NCI-H1105 (cell line): ENCODE measurements around the gene RETREG1.
"Not testable (repeated sequence)": the region's sequence is repeated elsewhere in the genome, so short reads cannot be mapped to it uniquely, and the experiment has no call there.

Experiments
- DNase-seq: peaks from one replicate; lab custom pipeline; 2025; lab: John Stamatoyannopoulos, UW

RETREG1 gene

DNA sequence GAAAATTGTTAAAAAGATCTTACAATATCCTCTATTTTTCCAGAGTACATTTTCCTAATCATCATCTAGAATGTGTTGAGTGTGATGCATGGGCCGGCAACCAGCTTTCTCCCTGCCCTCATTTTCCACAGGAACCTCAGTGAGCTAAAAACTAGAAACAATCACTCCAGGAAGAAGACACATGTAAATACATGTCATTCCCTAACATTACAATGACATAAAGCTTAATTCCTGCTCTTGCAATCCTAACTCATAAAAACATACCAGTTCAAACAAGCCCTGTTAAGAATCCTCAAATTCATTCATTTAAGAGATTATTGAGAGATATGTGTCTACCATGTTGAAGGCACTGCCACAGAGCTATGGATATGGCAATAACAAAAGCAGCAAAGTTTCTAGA, 132.7 kb downstream of the RETREG1 start:
- no peak for DNase-seq

DNA sequence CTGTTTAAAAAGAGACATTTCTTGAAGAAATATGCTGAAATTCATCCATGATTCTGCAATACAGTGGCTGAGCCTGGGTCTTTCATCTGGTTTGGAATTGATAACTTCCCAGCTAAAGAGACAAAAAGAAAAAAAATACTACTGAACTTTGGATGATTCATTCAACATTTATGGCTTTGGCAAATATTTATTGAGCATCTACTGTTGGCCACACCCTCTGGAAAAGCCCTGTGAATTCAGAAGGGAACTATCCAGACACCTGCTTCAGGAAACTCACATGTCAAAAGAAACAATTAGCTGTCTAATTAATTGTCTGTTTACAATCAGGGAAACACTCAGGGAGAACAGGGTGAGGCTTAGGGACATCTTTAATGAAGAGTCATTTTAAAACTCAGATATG, 133.4 kb downstream of the RETREG1 start:
- DNase-seq = no peak

GRCh38 chr5:16482891-16483290, 133.9 kb downstream of the RETREG1 start:
- DNase-seq = no peak

DNA sequence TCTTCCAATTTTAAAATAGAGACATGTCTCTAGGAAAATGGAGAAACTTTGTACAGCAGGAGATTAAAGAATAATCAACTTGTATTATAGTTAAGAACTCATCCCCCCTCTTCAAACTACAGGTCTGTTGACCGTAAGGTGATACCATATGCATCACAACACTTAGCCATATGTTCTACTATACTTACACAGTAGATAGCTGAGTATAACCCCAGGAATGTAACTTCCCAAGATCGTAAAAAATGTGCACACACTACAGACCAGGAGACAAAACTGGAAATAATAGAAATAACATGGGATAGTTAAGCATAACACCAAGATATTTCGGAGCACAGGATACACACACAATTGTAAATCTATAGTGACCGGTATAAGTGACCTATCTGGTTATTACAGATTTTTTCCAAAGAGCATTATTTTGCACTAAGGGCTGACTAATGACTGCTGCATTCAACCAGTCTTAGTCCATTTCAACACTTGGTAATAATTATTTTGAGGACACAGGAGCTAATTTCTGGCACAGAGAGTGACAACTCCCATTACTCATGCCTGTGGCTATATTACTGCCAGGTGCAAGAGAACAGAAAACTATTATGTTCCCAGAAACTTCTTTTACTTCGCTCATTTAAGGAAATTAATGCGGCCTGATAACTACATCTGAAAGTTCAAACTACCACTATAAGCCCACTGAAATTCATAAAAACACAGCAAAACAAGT, 135.8 kb downstream of the RETREG1 start:
- DNase-seq = no peak

DNA sequence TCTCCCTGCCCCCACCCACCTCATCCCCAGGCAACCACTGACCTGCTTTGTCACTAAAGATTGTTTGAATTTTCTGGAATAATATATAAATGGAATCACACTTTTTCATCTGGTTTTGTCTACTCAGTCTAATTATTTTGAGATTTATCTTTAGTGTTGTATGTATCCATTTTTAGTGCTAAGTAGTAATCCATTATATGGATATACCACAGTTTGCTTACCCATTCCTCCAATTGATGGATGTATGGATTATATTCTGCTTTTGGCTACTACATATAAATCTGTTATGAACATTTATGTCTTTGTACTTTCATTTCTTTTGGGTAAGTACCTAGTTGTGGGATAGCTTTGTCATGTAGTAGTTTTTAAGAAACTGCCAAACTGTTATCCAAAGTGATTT, 136.7 kb downstream of the RETREG1 start:
- no peak for DNase-seq

GRCh38 chr5:16477541-16477940, 139.3 kb downstream of the RETREG1 start:
- no peak for DNase-seq

DNA sequence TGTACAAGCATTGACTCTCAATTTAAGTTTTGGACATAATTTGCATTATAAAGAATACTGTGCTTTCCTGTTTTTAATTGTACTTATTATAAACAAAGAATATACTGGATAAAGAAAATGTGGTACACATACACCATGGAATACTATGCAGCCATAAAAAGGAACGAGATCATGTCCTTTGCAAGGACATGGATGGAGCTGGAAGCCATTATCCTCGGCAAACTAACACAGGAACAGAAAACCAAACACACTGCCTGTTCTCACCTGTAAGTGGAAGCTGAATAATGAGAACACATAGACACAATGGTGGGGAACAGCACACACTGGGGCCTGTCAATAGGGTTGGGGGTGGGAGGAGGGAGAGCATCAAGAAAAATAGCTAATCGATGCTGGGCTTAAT, 140.4 kb downstream of the RETREG1 start:
- DNase-seq = not testable (repeated sequence)

- DNase-seq = no peak
Measured at GRCh38 chr5:16471387-16471786, 145.4 kb downstream of the RETREG1 start.

GRCh38 chr5:16467363-16468219, 149.2 kb downstream of the RETREG1 start:
- no peak for DNase-seq

- peak; percentile 88 for DNase-seq
Measured at GRCh38 chr5:16465544-16466432, 151.0 kb downstream of the RETREG1 start, which contains the start of gene ZNF622. ZNF622 (minus strand) TSS chr5:16465800; CDS start chr5:16465665, 135 bp downstream.

GRCh38 chr5:16464664-16465543, 151.9 kb downstream of the RETREG1 start:
- no peak for DNase-seq

GRCh38 chr5:16464231-16464630, 152.6 kb downstream of the RETREG1 start:
- no peak for DNase-seq

DNA sequence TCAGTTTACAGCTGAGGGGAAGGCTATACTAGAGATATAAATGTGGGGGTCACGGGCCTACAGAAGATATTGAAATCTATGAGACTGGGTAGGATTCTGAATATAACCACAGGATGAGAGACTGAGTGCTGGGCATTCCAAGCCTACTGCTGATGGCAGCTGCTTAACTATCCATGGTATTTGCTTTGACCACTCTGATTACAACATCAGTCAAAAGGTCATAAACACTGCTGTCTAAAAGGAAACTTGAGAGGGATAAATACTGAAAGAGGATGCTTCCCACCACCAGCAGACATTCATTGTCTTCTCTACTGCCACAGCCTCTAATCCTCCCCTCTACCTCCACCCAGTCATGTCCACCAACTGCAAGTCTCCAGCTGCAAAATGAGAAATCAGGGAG, 155.0 kb downstream of the RETREG1 start:
- DNase-seq = no peak

DNA sequence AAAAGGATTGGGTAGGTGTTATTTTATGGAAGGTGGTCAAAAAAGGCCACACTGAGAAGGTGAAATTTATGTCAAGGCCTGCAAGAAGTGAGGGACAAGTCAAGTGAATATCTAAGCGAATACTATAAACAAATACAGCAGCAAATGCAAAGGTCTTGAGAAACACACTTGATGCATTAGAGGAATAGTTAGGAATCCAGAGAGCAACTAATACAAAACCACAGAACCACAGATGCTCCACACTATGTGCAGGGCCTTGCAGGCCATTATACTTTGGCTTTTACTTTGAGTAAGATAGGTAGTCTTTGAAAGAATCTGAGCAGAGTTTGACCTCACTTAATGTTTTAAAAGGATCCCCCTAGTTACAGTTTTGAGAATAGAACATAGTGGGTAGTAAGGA, 155.8 kb downstream of the RETREG1 start:
- no peak for DNase-seq

GRCh38 chr5:16459451-16459850, 157.3 kb downstream of the RETREG1 start:
- no peak for DNase-seq

DNA sequence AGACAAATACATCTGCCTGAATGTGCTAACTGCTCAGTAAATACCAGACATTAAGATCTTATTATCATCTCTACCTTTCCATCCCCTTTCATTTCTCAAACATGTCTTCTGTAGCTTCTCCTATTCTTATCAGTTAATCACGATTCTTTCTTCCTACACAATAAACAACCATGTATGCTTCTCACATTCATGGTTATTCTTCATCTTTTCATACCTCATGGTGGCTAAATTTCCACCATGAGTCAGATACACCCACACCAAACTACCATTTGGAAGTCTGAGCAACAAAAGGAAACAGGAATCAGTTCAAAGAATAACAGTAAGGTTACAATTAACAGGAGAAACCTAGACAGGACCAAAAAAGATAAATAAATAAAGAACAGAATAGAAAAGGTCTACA, 158.9 kb downstream of the RETREG1 start:
- DNase-seq = no peak

GRCh38 chr5:16457451-16457850, 159.3 kb downstream of the RETREG1 start:
- no peak for DNase-seq

DNA sequence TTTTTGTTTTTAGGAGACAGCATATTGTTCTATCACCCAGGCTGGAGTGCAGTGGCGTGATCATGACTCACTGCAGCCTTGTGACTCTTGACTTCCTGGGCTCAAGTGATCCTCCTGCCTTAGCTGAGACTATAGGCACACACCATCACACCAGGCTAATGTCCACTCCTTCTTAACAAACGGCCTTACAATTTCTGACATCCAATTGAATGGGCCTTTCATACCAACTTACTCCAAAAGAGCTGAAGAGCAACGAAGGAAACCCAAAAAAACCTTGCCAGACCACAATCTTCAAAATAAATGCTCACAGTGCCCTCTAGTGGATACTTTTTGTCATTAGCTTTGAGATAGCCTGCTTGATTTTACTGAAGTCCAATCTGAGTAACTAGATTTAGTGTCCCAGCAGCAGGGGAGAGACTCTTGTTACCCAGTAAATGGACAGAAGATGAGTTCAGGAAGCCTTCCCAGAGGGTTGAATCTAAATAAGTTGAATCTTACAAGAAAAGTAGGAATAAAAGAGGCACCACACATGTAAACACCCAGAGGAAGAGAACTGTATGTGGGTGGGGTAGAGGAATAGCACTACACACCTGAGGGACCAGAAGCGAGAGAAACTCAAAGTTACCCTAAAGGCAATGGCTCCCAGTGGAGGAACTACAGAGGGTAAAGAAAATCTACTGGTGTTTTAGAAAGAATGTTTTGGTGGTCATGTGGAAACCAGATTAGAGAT, 160.5 kb downstream of the RETREG1 start:
- peak; percentile 62 for DNase-seq

- no peak for DNase-seq
Measured at GRCh38 chr5:16455668-16456067, 161.1 kb downstream of the RETREG1 start.

- DNase-seq = no peak
Measured at GRCh38 chr5:16454686-16455085, 162.1 kb downstream of the RETREG1 start.

DNA sequence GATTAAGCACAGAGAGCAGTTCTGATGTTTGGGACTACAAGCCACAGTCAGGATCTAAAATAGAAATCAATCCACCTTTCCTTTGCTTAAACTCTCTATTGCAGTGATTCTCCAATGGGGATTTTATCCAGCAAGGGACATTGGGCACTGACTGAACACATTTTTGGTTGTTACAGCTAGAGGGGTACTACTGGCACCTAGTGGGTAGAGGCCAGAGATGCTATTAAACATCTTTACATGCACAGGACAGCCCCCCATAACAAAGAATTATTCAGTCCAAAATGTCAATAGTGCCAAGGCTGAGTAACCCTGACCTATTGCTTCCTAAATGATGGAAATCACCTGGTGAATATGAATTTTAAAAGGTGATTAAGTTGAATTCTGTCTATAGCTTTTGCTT, 163.2 kb downstream of the RETREG1 start:
- DNase-seq = no peak
